GM10248 (cell line): ENCODE results near the gene ATF1.

Source experiments
- CTCF ChIA-PET: fragments of 300-600 bp; sonication (Branson Sonifier 250); formaldehyde crosslinking; extraction: SDS; loops from one replicate; lab custom pipeline; 2021; ENCODE audit warnings: antibody characterized with exemption; lab: Yijun Ruan, JAX
- POLR2A ChIA-PET: fragments of 350-650 bp; sonication (Branson Sonifier 250); formaldehyde crosslinking; extraction: SDS; loops from one replicate; lab custom pipeline; 2020; ENCODE audit warnings: antibody characterized with exemption; lab: Yijun Ruan, JAX
- DNase-seq: peaks from one replicate; pipeline ENCODE4 v3.0.0; 2012; ENCODE audit errors: extremely low spot score
- CTCF ChIP-seq: IDR thresholded peaks from 2 replicates; pipeline ENCODE4 v1.5.1; 2012; ENCODE audit warnings: mild to moderate bottlenecking, low read depth; ENCODE audit errors: extremely low read depth, missing control alignments, control extremely low read depth

The ATF1 gene

DNA sequence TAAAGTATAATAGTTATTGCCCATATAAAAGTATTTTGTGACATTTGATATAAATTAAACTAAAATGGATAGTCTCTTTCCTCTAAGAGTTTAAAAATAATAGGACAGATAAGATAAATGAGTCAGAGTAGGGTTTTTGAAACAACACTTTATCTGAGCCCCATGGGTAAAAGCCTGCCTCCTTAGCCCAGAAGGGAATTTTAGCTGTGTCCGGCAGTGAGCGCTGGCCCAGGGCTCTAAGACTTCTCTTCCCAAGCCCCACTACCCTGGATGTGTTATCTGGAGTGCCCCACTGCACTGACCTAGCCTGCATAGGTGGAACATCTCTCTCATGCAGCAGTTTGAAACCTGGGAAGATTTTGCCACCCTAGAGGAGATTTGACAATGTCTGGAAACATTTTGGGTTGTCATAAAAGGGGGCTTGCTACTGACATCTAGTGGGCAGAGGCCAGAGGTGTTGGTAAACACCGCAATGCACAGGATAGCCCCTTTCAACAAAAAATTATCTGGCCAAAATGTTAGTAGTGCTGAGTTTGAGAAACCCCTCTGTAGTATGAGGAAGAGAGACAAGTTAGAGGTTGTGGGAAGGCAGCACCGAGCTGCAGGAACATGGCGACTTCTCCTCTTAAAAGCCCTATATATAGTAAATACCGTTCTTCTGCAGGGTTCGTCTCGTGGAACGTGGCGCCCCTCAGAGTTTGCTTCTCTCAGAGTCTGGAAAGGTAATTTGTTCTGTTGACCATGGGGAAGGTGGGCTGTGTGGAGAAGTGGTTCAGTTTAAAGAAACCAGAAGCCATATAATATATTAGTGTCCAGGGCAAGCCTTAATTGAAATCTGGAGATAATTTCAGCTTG is 29.3 kb upstream of the ATF1 start:
- ChIA-PET CTCF (interaction anchor here (1.0 to 1.1 kb wide), 3 partner anchors 9 to 21 kb away, joined by 3 read pairs; no protein-coding TSS in a partner anchor), POLR2A (no interaction called here)
- TF ChIP-seq CTCF = peak; percentile 52
- peak; percentile 22 for DNase-seq

DNA sequence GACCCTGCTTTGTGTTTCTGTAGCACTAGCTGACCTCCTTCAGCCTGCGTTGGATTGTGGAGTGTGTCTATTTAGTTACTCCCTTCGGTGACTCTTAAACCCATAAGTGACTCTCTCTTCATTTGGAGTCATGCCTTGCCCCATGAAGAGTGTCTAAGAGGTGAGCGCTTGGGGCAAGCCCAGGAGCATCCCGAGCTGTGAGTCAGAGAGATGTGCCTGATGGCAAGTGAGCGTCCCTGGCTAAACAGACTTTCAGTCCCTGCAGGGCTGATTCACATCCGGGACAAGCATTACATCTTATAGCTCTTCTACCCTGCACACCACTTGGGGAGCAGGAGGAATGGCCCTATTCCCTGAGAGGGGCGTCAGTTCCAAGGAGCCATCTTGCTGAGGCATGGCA is 24.3 kb upstream of the ATF1 start:
- TF ChIP-seq CTCF = no peak
- CTCF ChIA-PET = no interaction called here
- DNase-seq = no peak
- POLR2A ChIA-PET = no interaction called here

GRCh38 chr12:50740307-50740706 is 23.6 kb upstream of the ATF1 start:
- no peak for DNase-seq
- ChIA-PET CTCF (interaction anchor here (0.9 to 2.3 kb wide), 2 partner anchors 13 to 544 kb away, joined by 3 to 6 read pairs; no protein-coding TSS in a partner anchor), POLR2A (interaction anchor here (0.6 kb wide), 1 partner anchor 97 kb away, joined by 5 read pairs; no protein-coding TSS in a partner anchor)
- TF ChIP-seq CTCF = no peak

DNA sequence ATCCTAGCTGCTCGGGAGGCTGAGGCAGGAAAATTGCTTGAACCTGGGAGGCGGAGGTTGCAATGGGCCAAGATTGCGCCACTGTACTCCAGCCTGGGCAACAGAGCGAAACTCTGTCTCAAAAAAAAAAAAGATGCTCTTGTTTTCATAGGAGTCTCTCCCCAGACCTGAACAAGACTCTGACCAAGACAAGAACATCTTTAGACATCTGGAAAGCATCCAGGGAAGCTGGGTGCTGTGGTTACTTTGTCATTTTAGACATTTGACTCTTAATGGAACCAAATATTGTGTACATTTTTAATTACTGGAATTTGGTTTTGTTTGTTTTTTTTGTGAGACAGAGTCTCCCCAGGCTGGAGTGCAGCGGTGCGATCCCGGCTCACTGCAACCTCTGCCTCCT is 21.1 kb upstream of the ATF1 start:
- DNase-seq = no peak
- no peak for TF ChIP-seq CTCF
- ChIA-PET CTCF (no interaction called here), POLR2A (no interaction called here)

- ChIA-PET CTCF (interaction anchor here (1.8 kb wide), 1 partner anchor 19 kb away, joined by 5 read pairs; no protein-coding TSS in a partner anchor), POLR2A (no interaction called here)
- TF ChIP-seq CTCF = no peak
- DNase-seq = no peak
These were observed 18.0 kb upstream of the ATF1 start for GRCh38 chr12:50745861-50746260.

- POLR2A ChIA-PET = no interaction called here
- no peak for DNase-seq
- CTCF ChIA-PET = no interaction called here
- TF ChIP-seq CTCF = no peak
These were observed 17.5 kb upstream of the ATF1 start for GRCh38 chr12:50746431-50746830.
